GM12878 (cell line): ENCODE results near the gene RELL2. TPM values are rescaled to one million over a fixed set of nuclear protein-coding genes. Genes with fewer than 3 reads are reported as not detected.

Experiments used
- BCL11A ChIP-seq: IDR thresholded peaks from 2 replicates; pipeline ENCODE4 v1.6.1; 2011; ENCODE audit warnings: low read depth, low read length
- CBX5 ChIP-seq: sonication (generic); IDR thresholded peaks from 2 replicates; pipeline ENCODE4 v1.6.1; 2016; ENCODE audit warnings: low read depth, moderate library complexity, mild to moderate bottlenecking, inconsistent platforms
- MEF2B ChIP-seq: fragments of 450-650 bp; IDR thresholded peaks from 2 replicates; pipeline ENCODE4 v1.6.1; 2018; ENCODE audit warnings: mild to moderate bottlenecking, moderate library complexity; ENCODE audit not compliant: partially characterized antibody, poor library complexity, severe bottlenecking
- NBN ChIP-seq: fragments of 450-650 bp; IDR thresholded peaks from 2 replicates; pipeline ENCODE4 v1.6.1; 2016
- SMAD1 ChIP-seq: fragments of 450-650 bp; IDR thresholded peaks from 2 replicates; pipeline ENCODE4 v1.6.1; 2018; ENCODE audit warnings: mild to moderate bottlenecking, low read depth; ENCODE audit not compliant: partially characterized antibody
- SMARCA5 ChIP-seq: fragments of 450-650 bp; IDR thresholded peaks from 2 replicates; pipeline ENCODE4 v1.6.1; 2017; ENCODE audit warnings: mild to moderate bottlenecking
- SUZ12 ChIP-seq: fragments of 200-600 bp; sonication (generic); IDR thresholded peaks from one replicate; pipeline ENCODE4 v1.6.1; 2018; ENCODE audit warnings: antibody characterized with exemption, mild to moderate bottlenecking; ENCODE audit not compliant: unreplicated experiment
- polyA plus RNA-seq, 11 experiments: library from polyadenylated mRNA; depleted of rRNA in 4 of 11; unstranded in 6 of 11; stranded (reverse) in 5 of 11; fragments of >200 nt; fragmentation: Nextera tagmentation in 4 of 11; fragmentation: Illumina TruSeq in 1 of 11; extraction: Ambion mirVana in 4 of 11; extraction: Trizol in 1 of 11; gene quantifications; 1 replicate in 1 of 11; 2 replicates in 10 of 11; pipeline versions ENCODE4 v1.2.1 to v1.2.3, GENCODE V29; 2011 to 2016; ENCODE audit warnings: inconsistent platforms in 2 of 11, missing spikeins in 2 of 11, low read depth in 1 of 11
- total RNA-seq, 4 experiments: library from RNA; depleted of rRNA in 3 of 4; stranded (reverse); fragments of >200 nt in 3 of 4; fragmentation: Illumina TruSeq in 1 of 4; extraction: Trizol in 1 of 4; gene quantifications; 2 replicates each; pipeline versions ENCODE4 v1.2.1 to v1.2.3, GENCODE V29; 2013 to 2021
- TF ChIP-seq, protein P1 (sequence below): fragments of 450-650 bp; IDR thresholded peaks from 2 replicates; pipeline ENCODE4 v1.6.1; 2017; ENCODE audit warnings: antibody characterized with exemption, mild to moderate bottlenecking, moderate library complexity
- TF ChIP-seq, protein P2 (sequence below): fragments of 450-650 bp; IDR thresholded peaks from 2 replicates; pipeline ENCODE4 v1.6.1; 2017; ENCODE audit warnings: mild to moderate bottlenecking, low read depth, inconsistent platforms; ENCODE audit not compliant: poor library complexity, severe bottlenecking
- TF ChIP-seq, protein P3 (sequence below): fragments of 450-650 bp; formaldehyde crosslinking; IDR thresholded peaks from 2 replicates; pipeline ENCODE4 v1.5.0; 2022; ENCODE audit warnings: mild to moderate bottlenecking, missing genetic modification characterization
- TF ChIP-seq, protein P4 (sequence below): fragments of 150-350 bp; IDR thresholded peaks from 2 replicates; pipeline ENCODE4 v1.6.1; 2016; ENCODE audit warnings: low read depth, low read length
- TF ChIP-seq, protein P5 (sequence below), 3 experiments: IDR thresholded peaks in 2 of 3; conservative IDR thresholded peaks in 1 of 3; 2 replicates each; pipeline ENCODE4 v1.5.1; 2011; ENCODE audit warnings: low read depth in 3 of 3, low read length in 3 of 3, mild to moderate bottlenecking in 3 of 3, control low read depth in 2 of 3, moderate library complexity in 2 of 3, inconsistent platforms in 1 of 3, mixed read lengths in 1 of 3; ENCODE audit not compliant: control insufficient read depth in 2 of 3, insufficient read depth in 1 of 3; ENCODE audit errors: extremely low read depth in 1 of 3

The RELL2 gene
- total and polyA plus RNA-seq, 10 of the 15 experiments (the other 5 are each of a cell fraction or from before 2014, with no cell fraction given), result 0.23 to 21.4 (median 7.1) TPM

DNA sequence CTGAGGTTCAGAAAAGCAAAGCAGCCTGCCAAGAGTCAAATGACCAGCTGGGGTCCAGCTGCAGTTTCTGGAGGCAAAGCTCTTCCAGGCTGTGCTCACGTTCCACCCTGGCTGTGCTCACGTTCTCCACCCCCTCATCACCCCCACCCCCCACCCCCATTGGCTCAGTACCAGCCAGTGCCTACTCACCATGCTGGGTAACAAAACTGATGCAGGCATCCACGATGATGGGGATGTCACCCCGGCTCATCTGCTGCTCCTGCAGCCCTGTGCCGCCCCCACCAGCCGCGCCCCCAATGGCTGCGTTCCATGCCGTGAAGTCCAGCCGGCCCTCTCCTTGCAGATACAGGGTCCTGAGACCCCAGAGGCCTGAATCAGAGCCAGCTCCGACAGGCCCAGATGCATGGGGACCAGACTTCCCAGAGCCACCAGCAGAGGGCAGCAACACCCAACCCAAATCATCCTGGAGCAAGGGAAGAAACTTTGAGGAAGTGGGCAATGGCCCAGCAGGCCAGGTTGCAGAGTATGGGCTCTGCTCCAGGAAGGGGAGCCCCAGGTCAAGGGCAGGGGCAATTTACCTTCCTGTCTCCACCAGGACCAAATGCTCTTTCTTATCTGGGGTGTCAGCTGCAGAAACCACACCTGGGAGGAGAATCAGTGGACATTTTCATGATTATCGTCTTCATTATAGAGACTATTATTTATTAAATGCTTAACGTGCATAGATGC, 28.1 kb downstream of the RELL2 start (continued):
- TF ChIP-seq, protein P1, sequence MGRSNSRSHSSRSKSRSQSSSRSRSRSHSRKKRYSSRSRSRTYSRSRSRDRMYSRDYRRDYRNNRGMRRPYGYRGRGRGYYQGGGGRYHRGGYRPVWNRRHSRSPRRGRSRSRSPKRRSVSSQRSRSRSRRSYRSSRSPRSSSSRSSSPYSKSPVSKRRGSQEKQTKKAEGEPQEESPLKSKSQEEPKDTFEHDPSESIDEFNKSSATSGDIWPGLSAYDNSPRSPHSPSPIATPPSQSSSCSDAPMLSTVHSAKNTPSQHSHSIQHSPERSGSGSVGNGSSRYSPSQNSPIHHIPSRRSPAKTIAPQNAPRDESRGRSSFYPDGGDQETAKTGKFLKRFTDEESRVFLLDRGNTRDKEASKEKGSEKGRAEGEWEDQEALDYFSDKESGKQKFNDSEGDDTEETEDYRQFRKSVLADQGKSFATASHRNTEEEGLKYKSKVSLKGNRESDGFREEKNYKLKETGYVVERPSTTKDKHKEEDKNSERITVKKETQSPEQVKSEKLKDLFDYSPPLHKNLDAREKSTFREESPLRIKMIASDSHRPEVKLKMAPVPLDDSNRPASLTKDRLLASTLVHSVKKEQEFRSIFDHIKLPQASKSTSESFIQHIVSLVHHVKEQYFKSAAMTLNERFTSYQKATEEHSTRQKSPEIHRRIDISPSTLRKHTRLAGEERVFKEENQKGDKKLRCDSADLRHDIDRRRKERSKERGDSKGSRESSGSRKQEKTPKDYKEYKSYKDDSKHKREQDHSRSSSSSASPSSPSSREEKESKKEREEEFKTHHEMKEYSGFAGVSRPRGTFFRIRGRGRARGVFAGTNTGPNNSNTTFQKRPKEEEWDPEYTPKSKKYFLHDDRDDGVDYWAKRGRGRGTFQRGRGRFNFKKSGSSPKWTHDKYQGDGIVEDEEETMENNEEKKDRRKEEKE, result no peak
- TF ChIP-seq, protein P2, sequence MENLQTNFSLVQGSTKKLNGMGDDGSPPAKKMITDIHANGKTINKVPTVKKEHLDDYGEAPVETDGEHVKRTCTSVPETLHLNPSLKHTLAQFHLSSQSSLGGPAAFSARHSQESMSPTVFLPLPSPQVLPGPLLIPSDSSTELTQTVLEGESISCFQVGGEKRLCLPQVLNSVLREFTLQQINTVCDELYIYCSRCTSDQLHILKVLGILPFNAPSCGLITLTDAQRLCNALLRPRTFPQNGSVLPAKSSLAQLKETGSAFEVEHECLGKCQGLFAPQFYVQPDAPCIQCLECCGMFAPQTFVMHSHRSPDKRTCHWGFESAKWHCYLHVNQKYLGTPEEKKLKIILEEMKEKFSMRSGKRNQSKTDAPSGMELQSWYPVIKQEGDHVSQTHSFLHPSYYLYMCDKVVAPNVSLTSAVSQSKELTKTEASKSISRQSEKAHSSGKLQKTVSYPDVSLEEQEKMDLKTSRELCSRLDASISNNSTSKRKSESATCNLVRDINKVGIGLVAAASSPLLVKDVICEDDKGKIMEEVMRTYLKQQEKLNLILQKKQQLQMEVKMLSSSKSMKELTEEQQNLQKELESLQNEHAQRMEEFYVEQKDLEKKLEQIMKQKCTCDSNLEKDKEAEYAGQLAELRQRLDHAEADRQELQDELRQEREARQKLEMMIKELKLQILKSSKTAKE, result no peak
- TF ChIP-seq, protein P3, sequence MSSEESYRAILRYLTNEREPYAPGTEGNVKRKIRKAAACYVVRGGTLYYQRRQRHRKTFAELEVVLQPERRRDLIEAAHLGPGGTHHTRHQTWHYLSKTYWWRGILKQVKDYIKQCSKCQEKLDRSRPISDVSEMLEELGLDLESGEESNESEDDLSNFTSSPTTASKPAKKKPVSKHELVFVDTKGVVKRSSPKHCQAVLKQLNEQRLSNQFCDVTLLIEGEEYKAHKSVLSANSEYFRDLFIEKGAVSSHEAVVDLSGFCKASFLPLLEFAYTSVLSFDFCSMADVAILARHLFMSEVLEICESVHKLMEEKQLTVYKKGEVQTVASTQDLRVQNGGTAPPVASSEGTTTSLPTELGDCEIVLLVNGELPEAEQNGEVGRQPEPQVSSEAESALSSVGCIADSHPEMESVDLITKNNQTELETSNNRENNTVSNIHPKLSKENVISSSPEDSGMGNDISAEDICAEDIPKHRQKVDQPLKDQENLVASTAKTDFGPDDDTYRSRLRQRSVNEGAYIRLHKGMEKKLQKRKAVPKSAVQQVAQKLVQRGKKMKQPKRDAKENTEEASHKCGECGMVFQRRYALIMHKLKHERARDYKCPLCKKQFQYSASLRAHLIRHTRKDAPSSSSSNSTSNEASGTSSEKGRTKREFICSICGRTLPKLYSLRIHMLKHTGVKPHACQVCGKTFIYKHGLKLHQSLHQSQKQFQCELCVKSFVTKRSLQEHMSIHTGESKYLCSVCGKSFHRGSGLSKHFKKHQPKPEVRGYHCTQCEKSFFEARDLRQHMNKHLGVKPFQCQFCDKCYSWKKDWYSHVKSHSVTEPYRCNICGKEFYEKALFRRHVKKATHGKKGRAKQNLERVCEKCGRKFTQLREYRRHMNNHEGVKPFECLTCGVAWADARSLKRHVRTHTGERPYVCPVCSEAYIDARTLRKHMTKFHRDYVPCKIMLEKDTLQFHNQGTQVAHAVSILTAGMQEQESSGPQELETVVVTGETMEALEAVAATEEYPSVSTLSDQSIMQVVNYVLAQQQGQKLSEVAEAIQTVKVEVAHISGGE, result no peak
- TF ChIP-seq, protein P4, sequence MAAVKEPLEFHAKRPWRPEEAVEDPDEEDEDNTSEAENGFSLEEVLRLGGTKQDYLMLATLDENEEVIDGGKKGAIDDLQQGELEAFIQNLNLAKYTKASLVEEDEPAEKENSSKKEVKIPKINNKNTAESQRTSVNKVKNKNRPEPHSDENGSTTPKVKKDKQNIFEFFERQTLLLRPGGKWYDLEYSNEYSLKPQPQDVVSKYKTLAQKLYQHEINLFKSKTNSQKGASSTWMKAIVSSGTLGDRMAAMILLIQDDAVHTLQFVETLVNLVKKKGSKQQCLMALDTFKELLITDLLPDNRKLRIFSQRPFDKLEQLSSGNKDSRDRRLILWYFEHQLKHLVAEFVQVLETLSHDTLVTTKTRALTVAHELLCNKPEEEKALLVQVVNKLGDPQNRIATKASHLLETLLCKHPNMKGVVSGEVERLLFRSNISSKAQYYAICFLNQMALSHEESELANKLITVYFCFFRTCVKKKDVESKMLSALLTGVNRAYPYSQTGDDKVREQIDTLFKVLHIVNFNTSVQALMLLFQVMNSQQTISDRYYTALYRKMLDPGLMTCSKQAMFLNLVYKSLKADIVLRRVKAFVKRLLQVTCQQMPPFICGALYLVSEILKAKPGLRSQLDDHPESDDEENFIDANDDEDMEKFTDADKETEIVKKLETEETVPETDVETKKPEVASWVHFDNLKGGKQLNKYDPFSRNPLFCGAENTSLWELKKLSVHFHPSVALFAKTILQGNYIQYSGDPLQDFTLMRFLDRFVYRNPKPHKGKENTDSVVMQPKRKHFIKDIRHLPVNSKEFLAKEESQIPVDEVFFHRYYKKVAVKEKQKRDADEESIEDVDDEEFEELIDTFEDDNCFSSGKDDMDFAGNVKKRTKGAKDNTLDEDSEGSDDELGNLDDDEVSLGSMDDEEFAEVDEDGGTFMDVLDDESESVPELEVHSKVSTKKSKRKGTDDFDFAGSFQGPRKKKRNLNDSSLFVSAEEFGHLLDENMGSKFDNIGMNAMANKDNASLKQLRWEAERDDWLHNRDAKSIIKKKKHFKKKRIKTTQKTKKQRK, result no peak
- TF ChIP-seq BCL11A, result no peak
- TF ChIP-seq, protein P5, sequence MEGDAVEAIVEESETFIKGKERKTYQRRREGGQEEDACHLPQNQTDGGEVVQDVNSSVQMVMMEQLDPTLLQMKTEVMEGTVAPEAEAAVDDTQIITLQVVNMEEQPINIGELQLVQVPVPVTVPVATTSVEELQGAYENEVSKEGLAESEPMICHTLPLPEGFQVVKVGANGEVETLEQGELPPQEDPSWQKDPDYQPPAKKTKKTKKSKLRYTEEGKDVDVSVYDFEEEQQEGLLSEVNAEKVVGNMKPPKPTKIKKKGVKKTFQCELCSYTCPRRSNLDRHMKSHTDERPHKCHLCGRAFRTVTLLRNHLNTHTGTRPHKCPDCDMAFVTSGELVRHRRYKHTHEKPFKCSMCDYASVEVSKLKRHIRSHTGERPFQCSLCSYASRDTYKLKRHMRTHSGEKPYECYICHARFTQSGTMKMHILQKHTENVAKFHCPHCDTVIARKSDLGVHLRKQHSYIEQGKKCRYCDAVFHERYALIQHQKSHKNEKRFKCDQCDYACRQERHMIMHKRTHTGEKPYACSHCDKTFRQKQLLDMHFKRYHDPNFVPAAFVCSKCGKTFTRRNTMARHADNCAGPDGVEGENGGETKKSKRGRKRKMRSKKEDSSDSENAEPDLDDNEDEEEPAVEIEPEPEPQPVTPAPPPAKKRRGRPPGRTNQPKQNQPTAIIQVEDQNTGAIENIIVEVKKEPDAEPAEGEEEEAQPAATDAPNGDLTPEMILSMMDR (IDR thresholded peaks at IDR 0.05 in 2 of 3, conservative IDR thresholded peaks at IDR 0.05 in 1 of 3; ENCODE audit: control insufficient read depth in 2 of 3, extremely low read depth in 1 of 3, insufficient read depth in 1 of 3, low read depth in 3 of 3, low read length in 3 of 3), result peak; percentile 92 to 96 (median 94)
- TF ChIP-seq CBX5, result no peak
- no peak for TF ChIP-seq SMARCA5
- no peak for TF ChIP-seq SUZ12
- TF ChIP-seq NBN, result 0 out of 2 replicates have a peak, but pooled peaks have one; percentile 14
- TF ChIP-seq MEF2B, result no peak
- TF ChIP-seq SMAD1, result no peak
